ENCODE results near the gene ZNF687. TPM values are rescaled to one million over a fixed set of nuclear protein-coding genes. Genes with fewer than 3 reads are reported as not detected.
"Not testable (repeated sequence)": the region's sequence is repeated elsewhere in the genome, so short reads cannot be mapped to it uniquely, and the experiment has no call there.

ZNF687 gene, protein sequence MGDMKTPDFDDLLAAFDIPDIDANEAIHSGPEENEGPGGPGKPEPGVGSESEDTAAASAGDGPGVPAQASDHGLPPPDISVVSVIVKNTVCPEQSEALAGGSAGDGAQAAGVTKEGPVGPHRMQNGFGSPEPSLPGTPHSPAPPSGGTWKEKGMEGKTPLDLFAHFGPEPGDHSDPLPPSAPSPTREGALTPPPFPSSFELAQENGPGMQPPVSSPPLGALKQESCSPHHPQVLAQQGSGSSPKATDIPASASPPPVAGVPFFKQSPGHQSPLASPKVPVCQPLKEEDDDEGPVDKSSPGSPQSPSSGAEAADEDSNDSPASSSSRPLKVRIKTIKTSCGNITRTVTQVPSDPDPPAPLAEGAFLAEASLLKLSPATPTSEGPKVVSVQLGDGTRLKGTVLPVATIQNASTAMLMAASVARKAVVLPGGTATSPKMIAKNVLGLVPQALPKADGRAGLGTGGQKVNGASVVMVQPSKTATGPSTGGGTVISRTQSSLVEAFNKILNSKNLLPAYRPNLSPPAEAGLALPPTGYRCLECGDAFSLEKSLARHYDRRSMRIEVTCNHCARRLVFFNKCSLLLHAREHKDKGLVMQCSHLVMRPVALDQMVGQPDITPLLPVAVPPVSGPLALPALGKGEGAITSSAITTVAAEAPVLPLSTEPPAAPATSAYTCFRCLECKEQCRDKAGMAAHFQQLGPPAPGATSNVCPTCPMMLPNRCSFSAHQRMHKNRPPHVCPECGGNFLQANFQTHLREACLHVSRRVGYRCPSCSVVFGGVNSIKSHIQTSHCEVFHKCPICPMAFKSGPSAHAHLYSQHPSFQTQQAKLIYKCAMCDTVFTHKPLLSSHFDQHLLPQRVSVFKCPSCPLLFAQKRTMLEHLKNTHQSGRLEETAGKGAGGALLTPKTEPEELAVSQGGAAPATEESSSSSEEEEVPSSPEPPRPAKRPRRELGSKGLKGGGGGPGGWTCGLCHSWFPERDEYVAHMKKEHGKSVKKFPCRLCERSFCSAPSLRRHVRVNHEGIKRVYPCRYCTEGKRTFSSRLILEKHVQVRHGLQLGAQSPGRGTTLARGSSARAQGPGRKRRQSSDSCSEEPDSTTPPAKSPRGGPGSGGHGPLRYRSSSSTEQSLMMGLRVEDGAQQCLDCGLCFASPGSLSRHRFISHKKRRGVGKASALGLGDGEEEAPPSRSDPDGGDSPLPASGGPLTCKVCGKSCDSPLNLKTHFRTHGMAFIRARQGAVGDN
- polyA plus RNA-seq (ENCODE audit: insufficient read length): 11.9 TPM

DNA sequence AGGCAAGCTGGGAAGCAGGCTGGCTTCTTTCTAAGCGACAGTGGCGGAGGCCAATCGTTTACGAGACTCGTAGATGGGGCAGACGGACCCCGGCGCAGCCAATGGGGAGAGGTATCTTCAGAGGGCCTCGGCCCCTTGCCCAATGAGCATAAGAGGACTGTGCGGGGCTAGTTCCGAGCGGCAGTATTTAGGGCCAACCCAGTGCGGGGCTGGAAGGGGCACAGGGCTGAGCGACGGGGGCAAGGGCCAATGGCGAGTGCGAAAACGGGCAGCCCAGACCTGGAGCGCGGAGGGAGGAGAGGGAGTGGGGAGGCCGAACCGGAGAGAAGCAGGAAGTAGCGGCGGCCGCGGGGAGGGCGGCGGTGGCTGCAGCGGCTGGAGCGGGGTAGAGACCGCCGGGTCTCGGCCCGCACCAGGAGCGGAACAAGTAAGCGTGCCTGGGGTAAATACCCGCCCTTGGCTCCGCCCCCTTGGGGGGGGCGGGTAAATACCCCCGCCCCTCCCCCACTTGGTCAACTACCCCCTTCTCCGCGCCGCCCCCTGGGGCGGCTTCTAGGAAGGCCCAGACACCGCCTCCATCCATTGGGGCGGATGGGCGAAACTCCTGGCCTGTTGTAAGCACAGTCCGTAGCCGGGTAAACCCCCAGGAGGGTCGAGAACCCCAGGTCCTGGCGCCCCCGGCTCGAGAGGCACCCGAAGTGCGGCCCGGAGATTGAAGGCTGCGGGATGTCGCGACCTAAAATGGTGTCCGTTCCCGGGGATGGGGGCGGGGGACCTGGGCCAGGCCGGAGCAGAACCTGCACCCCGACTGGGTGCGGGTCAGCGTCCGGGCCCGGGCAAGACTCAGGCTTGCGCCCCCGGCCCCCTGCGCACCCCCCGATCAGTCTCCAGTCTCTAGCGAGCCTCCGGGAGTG is at the start of gene ZNF687:
Gene ZNF687 (plus strand): TSS at position 331 of the 914 bp plus-strand sequence. CDS start 3,993 bp downstream, outside the sequence.
- peak; percentile 100 for DNase-seq (ENCODE audit: low read depth)

DNA sequence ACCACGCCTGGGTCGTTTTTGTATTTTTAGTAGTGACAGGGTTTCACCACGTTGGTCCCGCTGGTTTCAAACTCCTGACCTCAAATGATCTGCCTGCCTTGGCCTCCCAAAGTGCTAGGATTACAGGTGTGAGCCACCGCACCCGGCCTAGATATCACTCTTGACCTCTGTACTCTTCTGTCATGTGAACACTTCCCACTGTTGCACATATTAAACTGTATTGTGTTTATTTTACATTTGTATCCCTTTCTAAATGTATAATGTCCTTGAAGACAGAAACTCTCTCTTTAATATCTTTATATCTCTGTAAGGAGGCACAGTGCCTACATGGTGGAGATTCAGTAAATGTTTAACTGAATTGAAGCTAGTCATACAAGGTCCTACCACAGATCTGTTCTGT is 46.9 kb upstream of the ZNF687 start:
- no peak for DNase-seq (ENCODE audit: low read depth)

DNA sequence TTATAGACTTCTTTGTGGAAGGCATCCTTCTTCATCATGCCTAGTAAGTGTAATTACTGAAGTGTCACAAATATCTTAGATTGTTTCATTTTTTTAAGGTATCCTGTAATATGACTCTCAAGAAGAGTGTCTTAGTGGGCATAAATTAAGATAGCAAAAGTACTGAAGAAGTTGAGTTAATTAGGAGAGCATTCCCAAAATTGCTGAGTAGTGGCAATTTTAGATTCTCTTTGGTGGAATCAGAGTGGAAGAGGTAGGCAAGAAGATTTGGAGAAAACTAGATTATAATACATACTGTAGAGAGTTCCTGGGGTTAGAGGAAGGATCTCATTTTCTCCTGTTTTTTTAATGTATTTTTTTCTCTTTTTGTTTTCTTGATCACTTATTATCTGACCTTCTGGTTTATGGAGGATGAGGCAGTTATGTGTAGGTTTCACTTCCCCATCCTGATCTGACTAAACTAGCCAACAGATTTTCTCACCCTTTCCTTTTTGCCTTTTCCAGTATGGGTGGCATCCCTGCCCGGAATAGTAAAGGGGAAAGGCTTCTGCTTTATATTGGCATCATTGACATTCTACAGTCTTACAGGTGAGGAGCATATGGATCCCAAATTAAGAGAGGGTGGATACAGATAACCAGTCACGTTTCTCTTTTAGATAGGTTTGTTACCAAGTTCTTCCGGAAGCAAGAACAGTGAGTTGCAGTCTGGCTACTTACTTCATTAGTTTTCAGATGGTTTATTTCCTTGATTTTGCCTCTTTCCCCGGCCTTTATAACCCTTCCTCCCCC is 44.2 kb upstream of the ZNF687 start:
- no peak for DNase-seq (ENCODE audit: low read depth)

DNA sequence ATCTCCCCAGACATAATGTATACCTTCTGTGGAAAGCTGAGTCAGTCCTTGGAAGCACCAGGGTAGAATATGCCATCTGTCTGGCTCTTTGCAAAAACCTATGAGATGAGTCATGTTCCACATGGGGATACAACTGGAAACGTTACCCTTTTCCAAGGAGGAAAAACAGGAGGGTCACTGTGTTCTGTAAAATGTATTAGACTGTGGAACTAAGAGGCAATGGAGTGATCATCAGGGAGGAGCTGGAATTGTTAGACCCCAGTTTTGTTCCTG is 43.7 kb upstream of the ZNF687 start:
- DNase-seq (ENCODE audit: low read depth): no peak

DNA sequence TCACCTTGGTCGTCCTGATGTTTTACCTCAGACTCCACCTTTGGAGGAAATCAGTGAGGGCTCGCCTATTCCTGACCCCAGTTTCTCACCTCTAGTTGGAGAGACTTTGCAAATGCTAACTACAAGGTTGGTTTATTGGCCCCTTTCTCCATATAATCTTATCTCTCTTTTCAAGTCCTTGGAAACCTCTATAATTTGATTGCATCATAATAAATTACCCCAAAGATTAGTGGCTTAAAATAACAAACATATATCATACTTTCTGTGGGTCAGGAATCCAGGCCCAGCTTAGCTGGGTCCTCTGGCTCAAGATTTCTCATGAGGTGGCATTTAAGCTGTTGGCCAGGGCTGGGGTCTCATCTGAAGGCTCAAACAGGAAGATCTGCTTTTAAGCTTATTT is 39.7 kb upstream of the ZNF687 start:
- DNase-seq (ENCODE audit: low read depth): no peak

DNA sequence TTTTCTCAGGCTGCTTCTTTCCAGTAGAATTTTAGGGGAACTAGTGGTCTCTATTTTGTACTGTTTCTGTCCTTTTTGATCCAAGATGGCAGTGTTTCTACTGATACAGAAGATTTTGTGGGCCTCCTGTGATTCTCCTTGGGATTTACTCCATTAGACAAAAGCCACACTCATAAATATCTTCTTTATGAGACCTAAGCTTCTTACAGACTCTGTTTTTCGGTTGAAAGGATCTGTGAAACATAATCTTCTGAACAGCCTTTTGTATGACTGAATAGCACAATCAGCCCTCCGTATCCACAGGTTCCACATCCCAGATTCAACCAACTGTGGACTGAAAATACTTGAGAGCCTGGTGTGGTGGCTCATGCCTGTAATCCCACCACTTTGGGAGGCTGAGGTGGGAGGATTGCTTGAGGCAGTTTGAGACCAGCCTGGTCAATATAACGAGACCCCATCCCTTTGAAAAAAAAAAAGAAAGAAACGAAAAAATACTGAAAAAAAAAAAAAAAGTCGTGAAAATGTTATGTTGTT is 38.3 kb upstream of the ZNF687 start:
- no peak for DNase-seq (ENCODE audit: low read depth)

DNA sequence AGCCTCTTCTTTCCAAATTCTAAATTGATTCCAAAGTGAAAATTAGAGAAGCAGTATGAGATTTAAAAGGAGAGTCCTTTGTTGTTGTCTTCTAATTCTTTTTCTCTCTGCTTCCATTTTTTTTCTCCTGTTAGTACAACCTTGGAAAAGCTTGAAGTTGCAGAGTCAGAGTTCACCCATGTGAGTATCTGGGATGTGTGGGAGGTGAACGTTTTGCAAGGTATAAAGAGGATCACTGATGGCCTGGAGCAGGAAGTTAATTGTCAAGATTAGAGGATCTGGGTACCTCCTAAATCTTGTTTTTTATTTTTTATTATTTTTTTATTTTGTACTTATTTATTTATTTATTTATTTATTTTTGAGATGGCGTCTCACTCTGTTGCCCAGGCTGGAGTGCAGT is 35.3 kb upstream of the ZNF687 start:
- no peak for DNase-seq (ENCODE audit: low read depth)

DNA sequence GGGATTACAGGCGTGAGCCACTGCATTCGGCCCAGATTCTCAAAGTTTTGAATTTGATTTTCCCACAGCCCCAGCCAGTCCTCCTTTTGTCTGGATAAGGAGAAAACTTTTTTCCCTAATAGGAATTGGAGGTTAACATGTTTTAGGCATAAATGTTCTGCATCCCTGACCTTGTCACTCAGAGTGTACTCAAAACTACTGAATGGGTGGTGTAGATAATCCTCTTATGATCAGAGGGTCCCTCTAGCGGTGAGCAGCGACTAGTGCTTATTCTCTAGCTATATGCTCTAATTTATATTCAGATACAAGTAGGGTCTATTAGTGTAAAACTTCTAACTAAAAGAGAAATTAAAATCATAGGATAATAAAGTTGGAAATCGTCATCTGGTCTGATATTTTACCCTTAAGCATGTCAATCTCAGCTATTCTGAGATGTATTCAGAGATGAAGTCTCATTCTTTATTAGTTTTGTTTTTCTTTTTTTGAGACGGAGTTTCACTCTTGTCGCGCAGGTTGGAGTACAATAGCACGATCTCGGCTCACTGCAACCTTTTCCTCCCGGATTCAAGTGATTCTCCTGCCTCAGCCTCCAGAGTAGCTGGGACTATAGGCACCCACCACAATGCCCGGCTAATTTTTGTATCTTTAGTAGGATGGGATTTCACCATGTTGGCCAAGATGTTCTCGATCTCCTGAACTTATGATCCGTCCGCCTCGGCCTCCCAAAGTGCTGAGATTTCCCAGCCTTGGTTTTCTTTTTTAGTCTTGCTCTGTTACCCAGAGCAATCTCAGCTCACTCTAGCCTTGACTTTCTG is 30.2 kb upstream of the ZNF687 start:
- peak; percentile 40 for DNase-seq (ENCODE audit: low read depth)

DNA sequence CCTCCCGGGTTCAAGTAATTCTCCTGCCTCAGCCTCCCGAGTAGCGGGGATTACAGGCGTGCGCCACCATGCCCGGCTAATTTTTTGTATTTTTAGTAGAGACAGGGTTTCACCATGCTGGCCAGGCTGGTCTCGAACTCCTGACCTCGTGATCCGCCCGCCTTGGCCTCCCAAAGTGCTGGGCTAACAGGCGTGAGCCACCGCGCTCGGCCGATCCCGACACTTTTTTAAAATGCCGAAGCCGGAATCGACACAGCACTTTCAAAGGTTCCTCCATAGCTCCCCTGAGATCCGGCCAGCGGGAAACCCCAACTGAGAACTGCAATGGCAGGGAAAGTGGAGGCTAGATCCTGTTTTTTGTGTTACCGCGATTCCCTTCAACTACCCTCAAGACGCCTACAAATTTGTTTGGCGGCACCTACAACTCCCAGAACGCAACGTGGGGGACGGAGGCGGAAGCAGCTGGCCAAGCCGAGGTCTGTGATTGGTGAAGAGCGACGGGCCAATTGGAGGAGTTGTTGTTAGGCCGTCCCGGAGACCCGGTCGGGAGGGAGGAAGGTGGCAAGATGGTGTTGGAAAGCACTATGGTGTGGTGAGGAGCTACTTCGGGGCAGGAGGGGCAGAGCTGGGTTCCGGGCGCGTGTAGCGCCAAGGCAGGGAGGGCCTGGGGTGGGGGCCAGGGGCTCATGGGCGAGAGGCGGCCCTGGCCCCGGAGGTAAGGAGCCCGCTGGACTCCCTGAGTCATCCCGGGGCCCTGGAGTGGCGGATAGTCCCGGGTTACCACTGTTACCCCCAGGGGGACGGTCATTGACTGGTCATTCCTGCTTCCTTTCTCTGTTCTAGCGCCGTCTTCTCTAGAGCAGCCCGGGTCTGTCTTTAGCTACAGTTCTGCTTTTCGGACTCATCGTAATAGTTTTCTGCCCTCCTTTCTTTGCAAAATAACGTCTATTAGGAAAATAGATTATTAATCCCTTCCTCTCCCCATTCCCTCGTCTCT is 27.6 kb upstream of the ZNF687 start, which contains the start of gene PSMD4:
Gene PSMD4 (plus strand): TSS at position 518 of the 997 bp plus-strand sequence. CDS start 49 bp downstream, at position 567.
- DNase-seq (ENCODE audit: low read depth): peak; percentile 95

DNA sequence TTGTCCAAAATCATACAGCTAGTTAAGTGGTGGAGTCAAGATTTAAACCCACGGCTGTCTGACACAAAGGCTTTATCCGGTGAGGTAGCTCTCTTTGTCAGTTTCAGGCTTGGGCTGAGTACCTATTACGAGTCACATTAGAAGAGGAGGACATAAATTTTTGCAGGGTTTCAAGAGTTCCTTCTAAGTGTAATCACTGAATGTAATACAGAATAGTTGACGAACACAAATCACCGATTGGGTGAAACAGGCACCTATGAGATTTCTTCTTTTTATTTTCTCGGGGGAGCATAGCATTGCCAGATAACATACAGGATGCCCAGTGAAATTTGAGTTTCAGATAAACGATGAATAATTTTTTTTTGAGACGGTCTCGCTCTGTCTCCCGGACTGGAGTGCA is 26.7 kb upstream of the ZNF687 start:
- DNase-seq (ENCODE audit: low read depth): no peak

DNA sequence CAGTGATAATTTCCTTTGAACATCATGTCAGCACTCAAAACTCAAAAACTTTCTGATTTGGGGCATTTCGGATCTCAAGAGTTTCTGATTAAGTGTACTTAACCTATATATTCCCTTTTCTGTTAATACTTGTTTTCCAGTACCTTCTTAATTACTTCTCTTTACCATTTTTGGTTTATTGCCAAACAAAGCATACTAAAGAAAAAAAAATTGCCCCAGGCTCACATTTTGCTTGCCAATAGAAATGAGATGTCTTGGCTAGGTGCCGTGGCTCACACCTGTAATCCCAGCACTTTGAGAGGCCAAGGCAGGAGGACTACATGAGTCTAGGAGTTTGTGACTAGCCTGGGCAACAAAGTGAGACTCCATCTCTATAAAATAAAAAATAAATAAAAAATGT is 22.7 kb upstream of the ZNF687 start:
- DNase-seq (ENCODE audit: low read depth): no peak

DNA sequence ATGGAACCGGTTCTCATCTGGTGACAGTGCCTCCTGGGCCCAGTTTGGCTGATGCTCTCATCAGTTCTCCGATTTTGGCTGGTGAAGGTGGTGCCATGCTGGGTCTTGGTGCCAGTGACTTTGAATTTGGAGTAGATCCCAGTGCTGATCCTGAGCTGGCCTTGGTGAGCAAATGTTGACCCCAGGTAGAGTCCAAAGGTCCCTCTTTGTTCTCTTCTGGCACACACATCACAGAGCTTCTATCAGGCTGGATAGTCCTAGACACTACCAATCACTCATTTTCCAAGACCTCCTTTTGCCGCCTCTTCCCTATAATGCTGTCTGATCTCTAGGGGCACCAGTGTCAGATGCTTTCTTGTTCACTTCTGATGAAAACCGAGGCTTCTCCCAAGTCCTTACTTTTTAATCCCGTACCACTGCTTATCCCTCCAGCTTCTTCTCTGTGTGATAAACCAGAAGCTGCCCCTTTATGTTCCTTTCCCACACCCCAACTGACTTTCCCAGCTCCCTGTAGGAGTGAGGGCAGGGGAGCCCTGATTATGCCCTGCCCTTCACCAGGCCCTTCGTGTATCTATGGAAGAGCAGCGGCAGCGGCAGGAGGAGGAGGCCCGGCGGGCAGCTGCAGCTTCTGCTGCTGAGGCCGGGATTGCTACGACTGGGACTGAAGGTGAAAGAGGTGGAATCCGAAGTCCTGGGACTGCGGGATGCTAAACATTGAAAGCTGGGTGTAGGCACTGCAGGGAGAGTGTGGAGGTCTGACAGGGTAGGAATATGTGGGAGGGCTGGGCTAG is 16.5 kb upstream of the ZNF687 start:
- no peak for DNase-seq (ENCODE audit: low read depth)

DNA sequence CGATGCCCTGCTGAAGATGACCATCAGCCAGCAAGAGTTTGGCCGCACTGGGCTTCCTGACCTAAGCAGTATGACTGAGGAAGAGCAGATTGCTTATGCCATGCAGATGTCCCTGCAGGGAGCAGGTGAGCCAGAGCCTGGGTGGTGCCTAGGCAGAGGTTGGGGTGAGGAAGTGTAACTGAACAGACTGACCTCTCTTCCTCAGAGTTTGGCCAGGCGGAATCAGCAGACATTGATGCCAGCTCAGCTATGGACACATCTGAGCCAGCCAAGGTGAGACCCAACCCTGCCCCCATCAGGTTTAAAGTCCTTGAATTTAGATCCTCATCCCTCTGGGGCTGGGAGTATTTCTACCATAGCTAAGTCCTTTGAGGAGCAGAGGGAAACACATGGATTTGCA is 15.8 kb upstream of the ZNF687 start:
- DNase-seq (ENCODE audit: low read depth): no peak

DNA sequence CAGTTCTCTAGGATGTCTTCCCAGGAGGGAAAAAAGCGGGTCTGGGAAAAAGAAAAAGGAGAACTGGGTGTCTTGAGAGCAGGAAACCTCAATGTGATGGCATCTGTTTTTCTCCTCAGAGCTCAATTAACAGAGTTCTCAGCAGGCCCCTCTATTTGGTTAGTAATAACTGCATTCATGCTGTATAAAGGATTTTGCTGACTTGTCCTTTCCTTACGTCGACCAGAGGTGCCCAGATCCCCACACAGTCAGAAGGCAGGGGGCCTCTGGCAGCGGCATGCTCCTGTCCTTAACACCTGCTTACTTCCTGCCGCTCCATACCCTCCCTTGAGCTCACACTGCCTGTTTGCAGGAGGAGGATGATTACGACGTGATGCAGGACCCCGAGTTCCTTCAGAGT is 15.3 kb upstream of the ZNF687 start:
- no peak for DNase-seq (ENCODE audit: low read depth)

DNA sequence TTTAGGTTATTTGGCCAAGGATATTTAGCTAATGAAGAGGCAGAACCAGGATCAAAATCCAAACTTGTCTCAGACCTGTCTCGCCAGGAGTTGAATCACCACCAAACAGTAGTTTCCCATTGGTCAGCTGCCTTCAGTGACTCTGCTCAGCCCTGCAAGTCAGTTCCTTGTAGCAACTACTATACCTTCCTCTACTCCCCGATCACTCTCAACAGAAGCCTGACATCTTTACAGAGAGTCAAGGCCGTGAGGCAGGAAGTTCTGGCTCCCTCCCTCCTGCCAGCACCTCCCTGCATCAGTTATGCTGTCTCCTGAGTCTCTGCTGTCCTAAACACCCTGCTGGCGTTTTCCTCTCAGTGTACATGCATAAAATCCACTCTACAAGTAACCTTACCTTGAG is 14.3 kb upstream of the ZNF687 start:
- no peak for DNase-seq (ENCODE audit: low read depth)

DNA sequence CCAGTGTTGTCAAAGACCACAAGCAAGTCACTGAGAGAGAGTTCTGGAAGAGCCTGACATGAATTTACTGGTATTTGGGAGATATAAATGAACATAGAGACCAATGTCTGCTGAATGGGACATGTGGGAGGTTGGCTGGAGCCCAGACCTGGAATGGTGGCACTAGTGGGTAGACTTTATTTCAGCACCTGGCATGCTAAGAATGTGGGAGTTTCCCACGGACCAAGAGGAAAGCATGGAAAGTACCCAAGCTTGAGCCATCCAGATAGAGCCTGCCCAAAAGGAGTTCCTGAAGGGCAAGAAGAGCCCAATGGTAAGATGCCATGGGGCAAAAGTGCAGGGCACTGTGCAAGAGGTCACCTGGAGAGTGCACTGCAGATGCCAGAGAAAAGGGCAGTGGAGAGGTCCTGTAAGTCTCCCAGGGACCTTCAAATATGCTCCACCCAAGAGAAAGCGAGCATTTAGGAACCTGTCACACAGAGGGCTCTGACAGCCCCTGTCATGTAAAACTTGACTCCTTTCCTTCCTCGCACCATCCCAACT is 8.1 kb upstream of the ZNF687 start:
- no peak for DNase-seq (ENCODE audit: low read depth)

DNA sequence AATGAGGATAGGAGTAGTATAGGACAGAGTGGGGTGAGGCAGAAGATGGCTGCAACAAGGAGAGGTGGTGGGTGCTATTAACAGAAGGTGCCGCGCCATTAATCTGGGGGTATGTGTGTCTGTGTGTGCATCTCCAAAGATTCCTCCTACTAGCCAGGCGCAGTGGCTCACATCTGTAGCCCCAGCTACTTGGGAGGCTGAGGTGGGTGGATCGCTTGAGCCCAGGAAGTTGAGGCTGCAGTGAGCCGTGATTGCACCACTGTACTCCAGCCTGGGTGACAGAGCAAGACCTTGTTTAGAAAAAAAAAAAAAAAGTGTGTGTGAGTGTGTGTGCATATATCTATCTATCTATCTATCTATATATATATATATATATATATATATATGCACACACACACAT is 6.8 kb upstream of the ZNF687 start:
- DNase-seq (ENCODE audit: low read depth): not testable (repeated sequence)

Measured in forelimb muscle (tissue), 1 donor.